Stimulated activated CD4-positive, alpha-beta T cell treated with anti-CD3 and anti-CD28 coated beads, Interleukin-1b, Interleukin-23, amount 100 ng/mL, for 1 hour (primary cell): ENCODE measurements around the gene PEX26.
"Not testable (repeated sequence)": the region's sequence is repeated elsewhere in the genome, so short reads cannot be mapped to it uniquely, and the experiment has no call there.

Experiments used
- DNase-seq, 2 donors: peaks; one replicate each; pipeline ENCODE4 v3.0.0-alpha.2; 2020; ENCODE audit warnings: low read depth in 2 of 2

Gene PEX26

GRCh38 chr22:18096823-18097222, 19.0 kb downstream of the PEX26 start:
- no peak for DNase-seq

- no peak for DNase-seq
Observed at GRCh38 chr22:18100781-18101180, 23.0 kb downstream of the PEX26 start.

GRCh38 chr22:18101536-18101935, 23.7 kb downstream of the PEX26 start:
- no peak for DNase-seq

- DNase-seq, result no peak
Observed at GRCh38 chr22:18103527-18104269, 25.9 kb downstream of the PEX26 start.

- DNase-seq, result no peak
Observed at GRCh38 chr22:18104566-18104965, 26.8 kb downstream of the PEX26 start.

- not testable (repeated sequence) for DNase-seq
Observed at GRCh38 chr22:18105981-18106380, 28.2 kb downstream of the PEX26 start.

GRCh38 chr22:18106550-18107341, 29.0 kb downstream of the PEX26 start:
- DNase-seq, result not testable (repeated sequence)

- DNase-seq, result no peak
Observed at GRCh38 chr22:18108187-18108586, 30.4 kb downstream of the PEX26 start.

- DNase-seq, result no peak
Observed at GRCh38 chr22:18109410-18110193, 31.8 kb downstream of the PEX26 start.

GRCh38 chr22:18110194-18110953, 32.6 kb downstream of the PEX26 start, which contains the start of gene TUBA8:
Gene TUBA8, plus strand, starts transcription at chr22:18110809. Its CDS starts 57 bp downstream, at chr22:18110866.
- DNase-seq, result peak in 1 of 2 donors; percentile 18

- DNase-seq, result no peak
Observed at GRCh38 chr22:18110954-18111758, 33.4 kb downstream of the PEX26 start.

GRCh38 chr22:18111759-18112330, 34.1 kb downstream of the PEX26 start:
- DNase-seq, result no peak

- DNase-seq, result no peak
Observed at GRCh38 chr22:18112440-18112839, 34.6 kb downstream of the PEX26 start.

- DNase-seq, result no peak
Observed at GRCh38 chr22:18113680-18114394, 36.0 kb downstream of the PEX26 start.

- DNase-seq, result no peak
Observed at GRCh38 chr22:18114495-18114894, 36.7 kb downstream of the PEX26 start.

GRCh38 chr22:18114976-18115652, 37.3 kb downstream of the PEX26 start:
- no peak for DNase-seq

GRCh38 chr22:18115906-18116371, 38.1 kb downstream of the PEX26 start:
- no peak for DNase-seq

GRCh38 chr22:18116634-18117033, 38.8 kb downstream of the PEX26 start:
- DNase-seq, result no peak
